Right atrium auricular region (tissue), 2 donors: ENCODE data around the gene FZR1. TPM values are rescaled to one million over a fixed set of nuclear protein-coding genes. Genes with fewer than 3 reads are reported as not detected.
"Not testable (repeated sequence)": the region's sequence is repeated elsewhere in the genome, so short reads cannot be mapped to it uniquely, and the experiment has no call there.

Experiments
- DNase-seq: peaks from one replicate; pipeline ENCODE4 v3.0.0-alpha.2; 2019; ENCODE audit warnings: low spot score
- H3K27ac ChIP-seq, 2 donors: fragments of 200-600 bp; sonication (generic); 1 replicate in 1 of 2; 2 replicates in 1 of 2; pipeline ENCODE4 v1.5.1; 2016 to 2019
- H3K27me3 ChIP-seq, 2 donors: fragments of 200-600 bp; sonication (generic); one replicate each; pipeline versions ENCODE4 v1.5.1 to v1.6.0; 2017 to 2019
- H3K36me3 ChIP-seq: fragments of 200-600 bp; sonication (generic); one replicate; pipeline ENCODE4 v1.5.1; 2016
- H3K4me1 ChIP-seq, 2 donors: fragments of 200-600 bp; sonication (generic); one replicate each; pipeline versions ENCODE4 v1.5.1 to v1.6.0; 2017 to 2019
- H3K4me3 ChIP-seq, 2 donors: fragments of 200-600 bp; sonication (generic); 1 replicate in 1 of 2; 2 replicates in 1 of 2; pipeline ENCODE4 v1.5.1; 2017 to 2019; ENCODE audit warnings: mild to moderate bottlenecking in 1 of 2, moderate library complexity in 1 of 2
- H3K9me3 ChIP-seq, 2 donors: fragments of 200-600 bp; sonication (generic); one replicate each; pipeline ENCODE4 v1.5.1; 2019
- total RNA-seq, 2 donors: library from RNA; depleted of rRNA; stranded (reverse); fragments of >200 nt; gene quantifications; one replicate each; pipeline ENCODE4 v1.1.0, GENCODE V29; 2016
- TF ChIP-seq, protein P1 (sequence below), 2 donors: fragments of 200-600 bp; sonication (generic); IDR thresholded peaks; one replicate each; pipeline ENCODE4 v1.5.1; 2019; ENCODE audit warnings: antibody characterized with exemption in 2 of 2

FZR1 gene
- total RNA-seq, 2 donors from 2014 or later, result 20.6 to 21.7 TPM

- H3K9me3 ChIP-seq, result no peaks in the 10 kb centered on the region
- TF ChIP-seq, protein P1, sequence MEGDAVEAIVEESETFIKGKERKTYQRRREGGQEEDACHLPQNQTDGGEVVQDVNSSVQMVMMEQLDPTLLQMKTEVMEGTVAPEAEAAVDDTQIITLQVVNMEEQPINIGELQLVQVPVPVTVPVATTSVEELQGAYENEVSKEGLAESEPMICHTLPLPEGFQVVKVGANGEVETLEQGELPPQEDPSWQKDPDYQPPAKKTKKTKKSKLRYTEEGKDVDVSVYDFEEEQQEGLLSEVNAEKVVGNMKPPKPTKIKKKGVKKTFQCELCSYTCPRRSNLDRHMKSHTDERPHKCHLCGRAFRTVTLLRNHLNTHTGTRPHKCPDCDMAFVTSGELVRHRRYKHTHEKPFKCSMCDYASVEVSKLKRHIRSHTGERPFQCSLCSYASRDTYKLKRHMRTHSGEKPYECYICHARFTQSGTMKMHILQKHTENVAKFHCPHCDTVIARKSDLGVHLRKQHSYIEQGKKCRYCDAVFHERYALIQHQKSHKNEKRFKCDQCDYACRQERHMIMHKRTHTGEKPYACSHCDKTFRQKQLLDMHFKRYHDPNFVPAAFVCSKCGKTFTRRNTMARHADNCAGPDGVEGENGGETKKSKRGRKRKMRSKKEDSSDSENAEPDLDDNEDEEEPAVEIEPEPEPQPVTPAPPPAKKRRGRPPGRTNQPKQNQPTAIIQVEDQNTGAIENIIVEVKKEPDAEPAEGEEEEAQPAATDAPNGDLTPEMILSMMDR (IDR thresholded peaks at IDR 0.05), result no peak
- H3K36me3 ChIP-seq, result peaks cover 5% of the 10 kb centered on the region
- H3K4me3 ChIP-seq, result no peak overlapping the region
- no peak overlapping the region for H3K27ac ChIP-seq
- DNase-seq, result no peak
- no peaks in the 10 kb centered on the region for H3K27me3 ChIP-seq
- peaks cover 0 to 22% of the 10 kb centered on the region in 2 donors for H3K4me1 ChIP-seq
Observed at GRCh38 chr19:3577723-3578344, 71.7 kb downstream of the FZR1 start.

GRCh38 chr19:3578390-3578789 is 72.3 kb downstream of the FZR1 start:
- DNase-seq, result no peak
- no peak overlapping the region for H3K27ac ChIP-seq
- no peaks in the 10 kb centered on the region for H3K27me3 ChIP-seq
- peaks cover 5% of the 10 kb centered on the region for H3K36me3 ChIP-seq
- no peaks in the 10 kb centered on the region for H3K9me3 ChIP-seq
- TF ChIP-seq, protein P1 (IDR thresholded peaks at IDR 0.05), result no peak
- no peak overlapping the region for H3K4me3 ChIP-seq
- H3K4me1 ChIP-seq, result peaks cover 0 to 19% of the 10 kb centered on the region in 2 donors

- Histone ChIP-seq H3K27ac (peak overlapping the region; percentile 2 to 63), H3K36me3 (no peaks in the 10 kb centered on the region), H3K27me3 (no peaks in the 10 kb centered on the region), H3K4me1 (peaks cover 0 to 16% of the 10 kb centered on the region in 2 donors), H3K4me3 (no peak overlapping the region), H3K9me3 (no peaks in the 10 kb centered on the region)
- TF ChIP-seq, protein P1 (IDR thresholded peaks at IDR 0.05), result no peak
- peak; percentile 74 for DNase-seq
Observed at GRCh38 chr19:3580156-3580934, 74.2 kb downstream of the FZR1 start.

GRCh38 chr19:3581792-3582191 is 75.7 kb downstream of the FZR1 start:
- H3K36me3 ChIP-seq, H3K27me3 ChIP-seq, H3K9me3 ChIP-seq, DNase-seq, H3K27ac ChIP-seq, H3K4me3 ChIP-seq: not testable (repeated sequence)
- H3K4me1 ChIP-seq, result peaks cover 0 to 18% of the 10 kb centered on the region in 2 donors

DNA sequence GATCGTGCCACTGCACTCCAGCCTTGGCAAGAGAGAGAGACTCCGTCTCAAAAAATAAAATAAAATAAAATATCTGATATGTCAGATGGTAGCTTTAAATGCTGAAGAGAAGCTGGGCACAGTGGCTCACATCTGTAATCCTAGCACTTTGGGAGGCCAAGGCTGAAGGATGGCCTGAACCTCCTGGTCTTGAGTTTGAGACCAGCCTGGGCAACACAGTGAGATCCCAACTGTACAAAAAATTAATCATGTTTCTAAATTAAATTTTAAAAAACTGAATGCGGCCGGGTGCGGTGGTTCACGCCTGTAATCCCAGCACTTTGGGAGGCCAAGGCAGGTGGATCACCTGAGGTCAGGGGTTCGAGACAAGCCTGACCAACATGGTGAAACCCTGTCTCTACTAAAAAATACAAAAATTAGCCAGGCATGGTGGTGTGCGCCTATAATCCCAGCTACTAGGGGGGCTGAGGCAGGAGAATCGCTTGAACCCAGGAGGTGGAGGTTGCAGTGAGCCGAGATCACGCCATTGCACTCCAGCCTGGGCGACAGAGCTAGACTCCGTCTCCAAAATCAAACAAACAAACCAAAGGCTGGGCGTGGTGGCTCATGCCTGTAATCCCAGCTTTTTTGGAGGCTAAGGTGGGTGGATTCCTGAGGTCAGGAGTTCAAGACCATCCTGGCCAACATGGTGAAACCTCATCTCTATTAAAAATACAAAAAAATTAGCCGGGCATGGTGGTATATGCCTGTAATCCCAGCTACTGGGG is 78.1 kb downstream of the FZR1 start:
- not testable (repeated sequence) for H3K9me3 ChIP-seq, H3K27ac ChIP-seq, DNase-seq, H3K4me3 ChIP-seq, H3K27me3 ChIP-seq, H3K36me3 ChIP-seq
- peaks cover 0 to 19% of the 10 kb centered on the region in 2 donors for H3K4me1 ChIP-seq

GRCh38 chr19:3585301-3586126 is 79.4 kb downstream of the FZR1 start, which contains the start of gene GIPC3:
GIPC3 (plus strand) TSS chr19:3585478; CDS start chr19:3585598, 120 bp downstream.
- no peaks in the 10 kb centered on the region for H3K36me3 ChIP-seq
- H3K27ac ChIP-seq, result no peak within 1 kb of the TSS
- H3K9me3 ChIP-seq, result no peaks in the 10 kb centered on the region
- H3K4me3 ChIP-seq, result peak within 1 kb of the TSS; percentile 23 to 43
- TF ChIP-seq, protein P1 (IDR thresholded peaks at IDR 0.05), result no peak
- peaks cover 3 to 6% of the 10 kb centered on the region in 2 donors for H3K27me3 ChIP-seq
- peaks cover 0 to 19% of the 10 kb centered on the region in 2 donors for H3K4me1 ChIP-seq
- DNase-seq, result no peak
